ENCODE results near the gene CTSL. TPM values are rescaled to one million over a fixed set of nuclear protein-coding genes. Genes with fewer than 3 reads are reported as not detected.

Gene CTSL
- total and polyA plus RNA-seq, 2 experiments from 2014 or later: 34.5 to 35.3 TPM

DNA sequence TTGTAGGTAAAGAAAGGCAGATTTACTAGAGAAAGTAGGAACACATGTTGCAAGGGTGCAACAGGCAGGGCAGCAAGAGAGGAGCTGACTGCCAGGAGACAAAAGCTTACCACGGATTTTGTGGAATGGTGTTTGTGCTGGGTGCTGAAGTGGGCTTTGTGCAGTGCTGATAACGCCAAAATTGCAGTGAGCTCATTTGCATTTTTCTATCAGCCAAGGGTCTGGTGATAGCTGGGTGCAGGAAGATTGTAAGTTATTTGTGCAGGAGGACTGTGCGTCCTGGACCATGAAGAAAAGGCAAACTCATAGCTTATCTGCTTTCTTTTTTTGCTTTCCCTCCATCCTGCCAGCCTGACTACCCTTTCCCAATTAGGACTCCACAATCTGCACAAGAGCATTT is 13.6 kb downstream of the CTSL start:
- H3K4me1 ChIP-seq (ENCODE audit: insufficient read depth): no peaks in the 10 kb centered on the region
- no peak overlapping the region for H2AFZ ChIP-seq
- no peaks in the 10 kb centered on the region for H4K20me1 ChIP-seq (replicated peaks; ENCODE audit: insufficient read depth)
- H3F3A ChIP-seq (replicated peaks; ENCODE audit: low read depth): no peaks in the 10 kb centered on the region
- peaks cover 7% of the 10 kb centered on the region; the same call in 2 of the 3 replicates for H3K36me3 Mint-ChIP-seq (ENCODE audit: low read depth)
- H3K27ac Mint-ChIP-seq: no peak overlapping the region
- peaks cover 30% of the 10 kb centered on the region for H3K9me3 Mint-ChIP-seq
- TF ChIP-seq POLR2AphosphoS5 (IDR thresholded peaks at IDR 0.05; ENCODE audit: low read depth) (no peak), ZNF114 (CRISPR knock-in tag; IDR thresholded peaks at IDR 0.05) (no peak), EZH2 (IDR thresholded peaks at IDR 0.05; ENCODE audit: low read depth, unreplicated experiment) (no peak), NANOG (IDR thresholded peaks at IDR 0.05; ENCODE audit: borderline replicate concordance) (no peak), ZNF331 (CRISPR knock-in tag; IDR thresholded peaks at IDR 0.05; ENCODE audit: low read depth) (no peak), CREB1 (CRISPR knock-in tag; IDR thresholded peaks at IDR 0.05; ENCODE audit: low read depth) (no peak)
- TF ChIP-seq, protein P1, sequence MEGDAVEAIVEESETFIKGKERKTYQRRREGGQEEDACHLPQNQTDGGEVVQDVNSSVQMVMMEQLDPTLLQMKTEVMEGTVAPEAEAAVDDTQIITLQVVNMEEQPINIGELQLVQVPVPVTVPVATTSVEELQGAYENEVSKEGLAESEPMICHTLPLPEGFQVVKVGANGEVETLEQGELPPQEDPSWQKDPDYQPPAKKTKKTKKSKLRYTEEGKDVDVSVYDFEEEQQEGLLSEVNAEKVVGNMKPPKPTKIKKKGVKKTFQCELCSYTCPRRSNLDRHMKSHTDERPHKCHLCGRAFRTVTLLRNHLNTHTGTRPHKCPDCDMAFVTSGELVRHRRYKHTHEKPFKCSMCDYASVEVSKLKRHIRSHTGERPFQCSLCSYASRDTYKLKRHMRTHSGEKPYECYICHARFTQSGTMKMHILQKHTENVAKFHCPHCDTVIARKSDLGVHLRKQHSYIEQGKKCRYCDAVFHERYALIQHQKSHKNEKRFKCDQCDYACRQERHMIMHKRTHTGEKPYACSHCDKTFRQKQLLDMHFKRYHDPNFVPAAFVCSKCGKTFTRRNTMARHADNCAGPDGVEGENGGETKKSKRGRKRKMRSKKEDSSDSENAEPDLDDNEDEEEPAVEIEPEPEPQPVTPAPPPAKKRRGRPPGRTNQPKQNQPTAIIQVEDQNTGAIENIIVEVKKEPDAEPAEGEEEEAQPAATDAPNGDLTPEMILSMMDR (conservative IDR thresholded peaks at IDR 0.05; ENCODE audit: low read depth in 2 of 2): no peak
- TF ChIP-seq, protein P2, sequence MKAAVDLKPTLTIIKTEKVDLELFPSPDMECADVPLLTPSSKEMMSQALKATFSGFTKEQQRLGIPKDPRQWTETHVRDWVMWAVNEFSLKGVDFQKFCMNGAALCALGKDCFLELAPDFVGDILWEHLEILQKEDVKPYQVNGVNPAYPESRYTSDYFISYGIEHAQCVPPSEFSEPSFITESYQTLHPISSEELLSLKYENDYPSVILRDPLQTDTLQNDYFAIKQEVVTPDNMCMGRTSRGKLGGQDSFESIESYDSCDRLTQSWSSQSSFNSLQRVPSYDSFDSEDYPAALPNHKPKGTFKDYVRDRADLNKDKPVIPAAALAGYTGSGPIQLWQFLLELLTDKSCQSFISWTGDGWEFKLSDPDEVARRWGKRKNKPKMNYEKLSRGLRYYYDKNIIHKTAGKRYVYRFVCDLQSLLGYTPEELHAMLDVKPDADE (IDR thresholded peaks at IDR 0.05): no peak
- TF ChIP-seq, protein P3, sequence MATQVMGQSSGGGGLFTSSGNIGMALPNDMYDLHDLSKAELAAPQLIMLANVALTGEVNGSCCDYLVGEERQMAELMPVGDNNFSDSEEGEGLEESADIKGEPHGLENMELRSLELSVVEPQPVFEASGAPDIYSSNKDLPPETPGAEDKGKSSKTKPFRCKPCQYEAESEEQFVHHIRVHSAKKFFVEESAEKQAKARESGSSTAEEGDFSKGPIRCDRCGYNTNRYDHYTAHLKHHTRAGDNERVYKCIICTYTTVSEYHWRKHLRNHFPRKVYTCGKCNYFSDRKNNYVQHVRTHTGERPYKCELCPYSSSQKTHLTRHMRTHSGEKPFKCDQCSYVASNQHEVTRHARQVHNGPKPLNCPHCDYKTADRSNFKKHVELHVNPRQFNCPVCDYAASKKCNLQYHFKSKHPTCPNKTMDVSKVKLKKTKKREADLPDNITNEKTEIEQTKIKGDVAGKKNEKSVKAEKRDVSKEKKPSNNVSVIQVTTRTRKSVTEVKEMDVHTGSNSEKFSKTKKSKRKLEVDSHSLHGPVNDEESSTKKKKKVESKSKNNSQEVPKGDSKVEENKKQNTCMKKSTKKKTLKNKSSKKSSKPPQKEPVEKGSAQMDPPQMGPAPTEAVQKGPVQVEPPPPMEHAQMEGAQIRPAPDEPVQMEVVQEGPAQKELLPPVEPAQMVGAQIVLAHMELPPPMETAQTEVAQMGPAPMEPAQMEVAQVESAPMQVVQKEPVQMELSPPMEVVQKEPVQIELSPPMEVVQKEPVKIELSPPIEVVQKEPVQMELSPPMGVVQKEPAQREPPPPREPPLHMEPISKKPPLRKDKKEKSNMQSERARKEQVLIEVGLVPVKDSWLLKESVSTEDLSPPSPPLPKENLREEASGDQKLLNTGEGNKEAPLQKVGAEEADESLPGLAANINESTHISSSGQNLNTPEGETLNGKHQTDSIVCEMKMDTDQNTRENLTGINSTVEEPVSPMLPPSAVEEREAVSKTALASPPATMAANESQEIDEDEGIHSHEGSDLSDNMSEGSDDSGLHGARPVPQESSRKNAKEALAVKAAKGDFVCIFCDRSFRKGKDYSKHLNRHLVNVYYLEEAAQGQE (IDR thresholded peaks at IDR 0.05; ENCODE audit: unreplicated experiment): no peak
- no peak overlapping the region for H3K27ac ChIP-seq (ENCODE audit: low read depth)
- H3K36me3 ChIP-seq (ENCODE audit: insufficient read depth): 0 out of 2 replicates have a peak, but pooled peaks cover 5% of the 10 kb centered on the region
- no peaks in the 10 kb centered on the region for H3K4me1 Mint-ChIP-seq
- no peaks in the 10 kb centered on the region for H3K79me2 ChIP-seq (replicated peaks; ENCODE audit: insufficient read depth)
- no peak overlapping the region for H3K4me2 ChIP-seq
- H3K27me3 Mint-ChIP-seq (ENCODE audit: insufficient read depth, low read depth, poor library complexity): no peaks in the 10 kb centered on the region
- H3K4me3 ChIP-seq: no peak overlapping the region
- H3K27me3 ChIP-seq (ENCODE audit: insufficient read depth): no peaks in the 10 kb centered on the region
- ATAC-seq: no peak
- no peaks in the 10 kb centered on the region for H3K9me2 ChIP-seq (ENCODE audit: insufficient read depth)
- no peak overlapping the region for H3K4me3 Mint-ChIP-seq
- DNase-seq (ENCODE audit: low spot score): no peak

DNA sequence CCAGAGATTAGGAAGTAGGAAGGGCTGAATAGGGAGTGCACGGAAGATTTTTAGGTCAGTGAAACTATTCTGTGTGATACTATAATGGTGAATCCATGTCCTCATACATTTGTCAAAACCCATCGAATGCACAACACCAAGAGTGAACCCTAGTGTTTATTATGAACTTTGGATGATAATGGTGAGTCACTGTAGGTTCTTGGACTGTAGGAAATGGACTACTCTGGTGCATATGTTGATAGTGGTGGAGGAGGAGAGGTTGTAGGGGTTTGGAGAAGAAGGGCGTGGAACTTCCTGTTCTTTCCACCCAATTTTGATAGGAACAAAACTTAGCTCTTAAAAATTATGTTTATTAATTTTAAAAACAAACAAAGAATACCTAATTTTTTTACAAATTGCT is 14.3 kb downstream of the CTSL start:
- Mint-ChIP-seq H3K9me3 (peaks cover 30% of the 10 kb centered on the region), H3K4me1 (no peaks in the 10 kb centered on the region), H3K4me3 (no peak overlapping the region), H3K27me3 (ENCODE audit: insufficient read depth, low read depth, poor library complexity) (no peaks in the 10 kb centered on the region), H3K36me3 (ENCODE audit: low read depth) (peaks cover 7% of the 10 kb centered on the region; the same call in 2 of the 3 replicates), H3K27ac (no peak overlapping the region)
- H4K20me1 ChIP-seq (replicated peaks; ENCODE audit: insufficient read depth): no peaks in the 10 kb centered on the region
- H3K27me3 ChIP-seq (ENCODE audit: insufficient read depth): no peaks in the 10 kb centered on the region
- no peak for DNase-seq (ENCODE audit: low spot score)
- TF ChIP-seq EZH2phosphoT487 (IDR thresholded peaks at IDR 0.05; ENCODE audit: unreplicated experiment) (no peak), JUNB (IDR thresholded peaks at IDR 0.05; ENCODE audit: unreplicated experiment) (no peak), POLR2AphosphoS5 (IDR thresholded peaks at IDR 0.05; ENCODE audit: low read depth) (no peak)
- H3K79me2 ChIP-seq (replicated peaks; ENCODE audit: insufficient read depth): no peaks in the 10 kb centered on the region
- H3F3A ChIP-seq (replicated peaks; ENCODE audit: low read depth): no peaks in the 10 kb centered on the region
- H3K27ac ChIP-seq (ENCODE audit: low read depth): no peak overlapping the region
- no peak overlapping the region for H3K4me2 ChIP-seq
- no peak overlapping the region for H2AFZ ChIP-seq
- ATAC-seq: no peak
- no peaks in the 10 kb centered on the region for H3K9me2 ChIP-seq (ENCODE audit: insufficient read depth)
- no peaks in the 10 kb centered on the region for H3K4me1 ChIP-seq (ENCODE audit: insufficient read depth)
- 0 out of 2 replicates have a peak, but pooled peaks cover 5% of the 10 kb centered on the region for H3K36me3 ChIP-seq (ENCODE audit: insufficient read depth)
- no peak overlapping the region for H3K4me3 ChIP-seq
